HS-27A (cell line): ENCODE data around the gene ARHGAP4.

ENCODE experiments used
- DNase-seq: peaks from one replicate; pipeline ENCODE4 v3.0.0-alpha.2; 2012; ENCODE audit warnings: low read depth, missing footprints

The ARHGAP4 gene

GRCh38 chrX:153882086-153882498, 44.0 kb downstream of the ARHGAP4 start:
- no peak for DNase-seq

- DNase-seq: no peak
Observed at GRCh38 chrX:153881281-153881680, 44.8 kb downstream of the ARHGAP4 start.

GRCh38 chrX:153880440-153880815, 45.6 kb downstream of the ARHGAP4 start:
- DNase-seq: no peak

GRCh38 chrX:153879741-153880439, 46.2 kb downstream of the ARHGAP4 start:
- no peak for DNase-seq

GRCh38 chrX:153878969-153879653, 47.0 kb downstream of the ARHGAP4 start:
- no peak for DNase-seq

GRCh38 chrX:153878345-153878744, 47.7 kb downstream of the ARHGAP4 start:
- DNase-seq: no peak

- DNase-seq: no peak
Observed at GRCh38 chrX:153877571-153878261, 48.3 kb downstream of the ARHGAP4 start.

- DNase-seq: no peak
Observed at GRCh38 chrX:153876112-153876491, 50.0 kb downstream of the ARHGAP4 start.

GRCh38 chrX:153875391-153876111, 50.5 kb downstream of the ARHGAP4 start:
- DNase-seq: no peak

- DNase-seq: no peak
Observed at GRCh38 chrX:153874366-153875125, 51.5 kb downstream of the ARHGAP4 start.

- DNase-seq: no peak
Observed at GRCh38 chrX:153874085-153874365, 52.0 kb downstream of the ARHGAP4 start.

GRCh38 chrX:153873282-153874084, 52.6 kb downstream of the ARHGAP4 start:
- DNase-seq: no peak

GRCh38 chrX:153871946-153872878, 53.9 kb downstream of the ARHGAP4 start:
- no peak for DNase-seq

- DNase-seq: no peak
Observed at GRCh38 chrX:153871451-153871850, 54.6 kb downstream of the ARHGAP4 start.

GRCh38 chrX:153870791-153871360, 55.2 kb downstream of the ARHGAP4 start:
- no peak for DNase-seq

- DNase-seq: no peak
Observed at GRCh38 chrX:153870288-153870690, 55.8 kb downstream of the ARHGAP4 start.

GRCh38 chrX:153869473-153870287, 56.4 kb downstream of the ARHGAP4 start:
- DNase-seq: no peak

GRCh38 chrX:153868576-153869472, 57.2 kb downstream of the ARHGAP4 start:
- no peak for DNase-seq
